Hippocampal formation (tissue), 2 donors: Measurements from ENCODE around the gene ZNF219.

Experiments used
- DNase-seq, 2 donors: peaks; one replicate each; lab custom pipeline; 2025; lab: John Stamatoyannopoulos, UW

Gene ZNF219

DNA sequence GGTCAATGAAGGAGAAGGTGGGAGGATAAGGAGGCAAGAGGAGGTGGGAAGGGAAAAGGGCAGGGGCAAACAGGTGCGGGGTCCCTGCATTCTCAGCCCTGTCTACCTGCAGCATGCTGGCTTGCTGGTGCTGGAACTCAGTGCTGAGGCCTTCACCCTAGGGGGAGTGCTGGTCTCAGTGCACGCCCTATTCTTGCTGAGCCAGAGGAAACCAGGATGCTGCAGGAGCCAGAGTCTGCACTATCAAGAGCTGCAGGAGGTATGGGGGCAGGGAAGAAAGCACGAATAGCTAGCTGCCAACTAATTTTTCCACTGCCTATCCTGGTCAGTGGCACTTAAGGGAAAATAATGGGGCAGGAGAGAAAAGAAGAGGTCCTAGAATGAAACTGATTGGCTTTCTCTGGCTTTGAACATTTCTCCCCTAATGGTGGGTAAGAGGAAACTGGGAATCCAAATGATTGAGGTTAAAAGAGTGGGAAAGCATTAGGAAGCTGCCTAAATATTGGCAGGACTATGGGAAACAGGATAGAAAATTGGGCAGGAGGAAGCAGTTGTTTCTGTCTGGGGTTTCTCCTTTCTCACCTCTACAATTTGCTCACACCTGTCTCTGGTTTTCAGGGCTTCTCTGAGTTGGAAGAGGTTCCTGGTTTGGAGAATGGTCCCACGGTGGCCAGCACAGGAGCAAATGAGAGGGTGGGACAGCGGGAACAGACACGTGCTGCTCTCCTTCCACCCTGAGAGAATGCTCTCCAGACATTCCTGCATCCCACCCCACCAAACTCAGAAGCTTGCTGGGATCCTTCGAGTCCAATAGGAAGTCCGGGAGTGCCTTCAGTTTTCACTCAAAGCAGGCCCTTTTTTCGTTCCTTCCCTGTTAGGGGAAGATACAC, 4.3 kb upstream of the ZNF219 start:
- no peak for DNase-seq

DNA sequence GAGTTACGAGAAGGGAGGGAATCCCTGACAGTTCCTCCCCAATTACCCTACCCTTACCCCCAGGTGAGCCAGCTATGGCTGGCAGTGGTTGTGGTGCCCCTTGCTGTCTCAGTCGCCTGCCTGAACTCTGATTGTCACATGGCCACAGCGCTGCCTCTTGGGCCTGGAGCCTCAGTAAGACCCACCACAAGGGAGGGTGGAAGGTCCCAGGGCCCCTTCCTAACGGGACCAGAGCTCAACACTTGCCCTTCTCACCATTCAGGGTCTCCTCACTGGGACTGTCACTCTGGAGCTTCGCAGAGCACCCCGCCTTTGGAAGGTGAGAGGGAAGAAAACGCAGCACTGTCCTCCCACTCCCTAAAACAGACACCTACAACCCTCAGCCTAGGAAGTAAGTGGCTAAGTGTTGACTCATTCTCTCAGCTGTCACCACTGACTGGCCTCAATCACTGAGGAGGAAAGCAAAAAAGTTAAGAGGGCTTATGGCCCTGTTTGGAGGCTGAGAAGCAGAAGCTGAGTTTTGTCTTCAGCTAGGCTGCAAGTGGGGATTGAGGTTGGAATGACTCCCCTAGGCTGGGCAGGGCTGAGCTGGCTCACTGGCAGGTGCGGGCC, 3.5 kb upstream of the ZNF219 start:
- DNase-seq, result no peak

- no peak for DNase-seq
Measured at GRCh38 chr14:21100931-21101330, 2.5 kb upstream of the ZNF219 start, which contains the start of gene TMEM253. Gene TMEM253, plus strand, starts transcription at chr14:21101066. Its CDS starts 278 bp downstream, at chr14:21101344.

DNA sequence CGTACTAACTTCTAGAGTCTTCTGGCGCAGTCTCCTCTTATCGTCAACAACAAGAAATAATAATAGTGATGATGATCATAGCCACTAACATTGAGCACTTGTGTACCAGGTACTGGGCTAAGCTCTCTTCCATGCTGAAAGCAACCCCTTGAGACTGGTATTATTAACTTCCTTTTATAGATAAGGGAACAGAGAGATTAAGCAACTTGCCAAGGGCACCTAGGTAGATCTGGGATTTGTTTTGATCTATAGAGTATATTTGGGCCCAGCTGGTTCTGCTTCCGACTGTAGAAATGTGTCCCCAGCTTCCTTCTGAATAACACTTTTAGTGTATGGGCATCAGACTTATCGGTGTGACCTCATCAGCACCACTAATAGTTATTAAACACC, 1.1 kb upstream of the ZNF219 start:
- no peak for DNase-seq

DNA sequence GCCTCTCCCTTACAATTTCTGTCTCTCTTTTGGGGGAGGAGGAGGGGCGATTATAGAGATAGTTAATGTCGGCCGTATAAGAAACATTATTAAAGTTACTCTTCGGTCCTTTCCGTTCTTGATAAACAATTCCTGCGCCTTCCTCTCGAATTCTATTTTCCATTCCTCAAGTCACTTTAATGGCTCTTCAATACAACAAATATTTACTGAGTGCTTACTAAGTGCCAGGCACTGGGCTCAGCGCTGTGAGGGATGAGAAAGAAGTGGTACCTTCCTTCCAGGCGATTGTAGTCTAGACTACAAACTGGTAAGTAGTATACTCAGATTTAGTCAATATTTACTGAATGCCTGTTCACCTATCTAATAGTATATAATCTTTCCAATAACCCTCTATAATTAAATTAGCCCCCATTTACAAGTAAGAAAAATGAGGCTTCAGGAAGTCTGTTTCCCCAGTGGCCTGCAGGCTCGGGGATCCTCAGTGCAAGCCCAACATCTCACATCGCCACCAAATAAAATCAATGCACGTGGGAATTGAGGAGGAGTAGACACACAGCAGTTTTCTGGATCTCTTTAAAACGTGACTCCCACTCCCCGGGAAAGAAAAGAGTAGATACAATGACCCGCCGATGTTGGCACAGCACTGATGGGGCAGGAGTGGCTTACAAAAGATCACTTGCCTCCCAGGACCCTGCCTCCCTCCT, 589 bp upstream of the ZNF219 start:
- no peak for DNase-seq

DNA sequence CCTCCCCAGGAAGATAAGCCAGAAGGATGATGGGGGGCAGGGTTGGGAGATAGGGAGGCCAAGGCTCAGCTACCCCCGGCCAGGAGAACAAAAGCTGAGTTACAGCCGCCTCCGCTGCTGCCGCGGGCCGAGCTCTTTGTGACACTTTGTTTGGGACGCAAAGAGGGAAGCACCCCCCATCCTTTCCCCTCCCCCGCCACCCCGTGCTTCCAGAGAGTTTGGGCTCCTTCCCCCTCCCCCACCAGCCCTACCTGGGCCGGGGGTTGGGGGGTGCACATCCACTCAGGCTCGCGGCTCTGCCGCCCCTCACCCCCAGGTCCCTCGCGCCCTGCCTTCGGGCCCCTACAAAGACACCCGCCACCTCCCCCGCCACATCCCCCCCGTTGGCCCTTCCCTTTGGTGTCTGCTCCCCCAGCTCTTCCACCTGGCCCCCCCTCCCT, 799 bp downstream of the ZNF219 start:
- no peak for DNase-seq

- no peak for DNase-seq
Measured at GRCh38 chr14:21096978-21097635, 1.3 kb downstream of the ZNF219 start.

DNA sequence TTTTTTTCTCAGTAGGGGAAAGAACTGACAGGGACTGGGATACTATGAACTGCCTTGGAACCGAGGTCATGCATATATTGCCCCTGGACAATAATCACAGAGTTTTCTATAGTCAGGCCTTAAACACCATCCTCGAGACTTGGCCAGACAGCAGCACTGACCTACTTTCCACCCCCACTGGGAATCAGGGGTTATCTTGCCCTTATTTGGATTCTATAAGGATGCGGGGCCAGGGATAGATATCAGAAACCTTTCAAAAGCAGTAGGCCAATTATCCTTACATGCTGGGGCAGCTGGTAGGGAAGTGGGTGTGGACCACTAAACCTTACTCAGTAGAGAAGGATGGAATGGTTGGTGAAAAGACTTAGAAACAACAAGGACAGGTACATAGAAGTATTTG, 2.0 kb downstream of the ZNF219 start:
- DNase-seq, result no peak

DNA sequence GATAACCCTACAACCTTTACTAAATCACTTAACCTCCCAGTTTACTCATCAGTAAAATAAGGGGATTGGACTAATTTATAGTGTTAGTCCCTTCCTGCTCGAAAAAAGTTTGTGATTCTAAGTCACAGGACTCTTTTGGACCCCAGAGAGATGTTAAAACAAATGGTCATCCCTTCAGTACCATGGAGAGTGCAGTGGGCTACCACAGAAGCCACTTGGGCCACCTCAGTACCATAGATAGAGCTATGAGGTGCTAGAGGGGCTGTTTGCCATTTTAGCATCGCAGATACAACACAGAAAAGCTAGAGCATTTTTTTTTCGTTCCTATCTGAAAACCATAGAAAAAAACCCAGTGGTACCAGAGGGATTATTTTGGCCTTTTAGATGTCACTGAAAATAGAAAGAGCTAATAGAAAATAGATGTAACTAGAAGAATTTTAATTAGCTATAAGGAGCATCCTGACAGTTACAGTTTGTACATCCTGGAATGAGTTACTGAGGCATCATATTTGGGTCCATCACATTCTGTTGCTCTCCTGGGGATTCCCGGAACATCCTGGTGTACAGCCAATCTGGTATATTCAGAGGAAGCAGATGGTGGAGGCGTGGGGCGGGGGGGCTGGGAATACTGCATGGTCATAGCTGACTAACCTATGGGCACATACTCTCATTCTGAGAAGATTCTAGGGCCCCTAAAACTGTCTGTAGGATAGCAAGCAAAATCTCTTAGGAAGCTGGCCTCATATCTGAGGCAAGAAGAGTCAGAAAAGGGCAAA, 2.8 kb downstream of the ZNF219 start:
- no peak for DNase-seq

DNA sequence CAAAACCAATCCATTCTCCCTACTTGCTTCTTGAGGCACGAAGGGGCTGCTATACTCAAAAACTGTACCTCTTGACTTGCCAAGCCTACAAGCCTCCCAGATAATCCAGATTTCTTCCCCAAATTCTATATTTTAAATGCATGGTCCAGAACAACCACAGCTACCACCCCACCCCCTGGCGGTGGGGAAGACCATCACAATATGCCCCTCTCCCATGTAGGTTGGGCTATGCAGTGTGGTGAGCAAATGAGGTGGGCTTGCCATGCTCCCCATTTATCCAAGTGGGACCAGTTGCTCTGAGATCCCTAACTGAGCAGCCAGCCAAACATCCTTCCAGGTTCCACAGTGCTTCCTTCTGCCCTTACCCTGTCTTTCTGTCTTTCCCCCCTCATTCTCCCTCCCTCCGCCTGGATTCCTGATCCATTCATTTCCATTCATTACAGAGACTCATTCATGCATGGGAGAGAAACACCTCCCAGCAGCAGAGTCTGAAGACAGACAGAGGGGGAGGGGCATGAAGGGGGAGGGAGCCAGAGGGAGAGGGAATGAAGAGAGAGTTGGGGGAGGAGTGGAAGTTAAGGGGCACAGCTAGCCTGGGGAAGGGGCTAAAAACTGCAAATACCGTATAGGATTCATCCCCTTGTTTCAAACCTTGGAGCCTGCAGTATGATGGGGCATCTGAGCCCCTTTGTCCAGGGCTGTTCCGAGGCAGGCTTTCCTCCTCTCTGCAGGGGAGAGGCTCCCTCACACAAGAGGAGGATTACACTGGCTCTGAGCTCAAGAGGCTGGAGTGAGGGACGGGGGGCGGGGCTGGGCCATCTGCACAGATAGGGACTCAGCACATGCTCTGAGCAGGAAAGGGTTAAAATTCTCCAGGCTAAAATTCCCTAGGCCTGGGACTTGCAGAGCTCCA, 4.4 kb downstream of the ZNF219 start:
- DNase-seq, result no peak

DNA sequence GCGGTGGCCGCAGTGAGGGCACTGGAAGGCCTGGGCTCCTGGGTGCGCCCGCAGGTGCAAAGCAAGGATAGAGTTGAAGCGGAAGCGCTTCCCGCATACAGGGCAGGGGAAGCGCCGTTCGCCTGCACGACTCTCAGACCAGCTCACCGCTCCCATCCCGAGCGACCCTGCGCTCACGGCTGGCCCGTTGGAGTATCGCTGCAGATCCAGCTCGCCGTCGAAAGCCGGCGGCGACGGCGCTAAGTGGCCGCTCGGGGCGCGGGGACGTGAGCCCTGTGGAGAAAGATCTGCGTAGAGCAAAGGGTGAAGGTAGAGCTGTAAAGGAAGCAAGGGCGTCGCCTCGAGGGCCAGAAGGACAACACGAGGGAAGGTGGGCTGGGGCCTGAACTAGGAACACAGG, 5.4 kb downstream of the ZNF219 start:
- no peak for DNase-seq

GRCh38 chr14:21092273-21093011, 6.0 kb downstream of the ZNF219 start:
- peak; percentile 31 to 57 for DNase-seq

GRCh38 chr14:21091821-21092272, 6.6 kb downstream of the ZNF219 start:
- DNase-seq, result no peak

GRCh38 chr14:21090940-21091663, 7.4 kb downstream of the ZNF219 start:
- no peak for DNase-seq

- DNase-seq, result no peak
Measured at GRCh38 chr14:21090194-21090939, 8.1 kb downstream of the ZNF219 start.

DNA sequence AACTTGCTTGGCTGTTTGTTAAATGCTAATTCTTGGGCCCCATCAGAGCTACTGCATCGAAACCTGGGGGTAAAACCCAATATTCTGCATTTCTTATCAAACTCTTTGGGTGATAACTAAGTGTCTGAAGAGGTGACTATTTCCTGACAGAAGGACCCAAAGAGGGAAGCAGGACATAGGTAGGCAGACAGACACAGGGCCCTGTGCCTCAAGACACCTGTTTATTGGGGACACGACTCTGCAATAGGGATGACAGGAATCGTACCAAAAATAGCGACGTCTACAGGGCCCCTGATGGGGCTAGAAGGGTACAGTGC, 8.6 kb downstream of the ZNF219 start:
- DNase-seq, result no peak

- DNase-seq, result no peak
Measured at GRCh38 chr14:21089271-21089670, 9.2 kb downstream of the ZNF219 start.

DNA sequence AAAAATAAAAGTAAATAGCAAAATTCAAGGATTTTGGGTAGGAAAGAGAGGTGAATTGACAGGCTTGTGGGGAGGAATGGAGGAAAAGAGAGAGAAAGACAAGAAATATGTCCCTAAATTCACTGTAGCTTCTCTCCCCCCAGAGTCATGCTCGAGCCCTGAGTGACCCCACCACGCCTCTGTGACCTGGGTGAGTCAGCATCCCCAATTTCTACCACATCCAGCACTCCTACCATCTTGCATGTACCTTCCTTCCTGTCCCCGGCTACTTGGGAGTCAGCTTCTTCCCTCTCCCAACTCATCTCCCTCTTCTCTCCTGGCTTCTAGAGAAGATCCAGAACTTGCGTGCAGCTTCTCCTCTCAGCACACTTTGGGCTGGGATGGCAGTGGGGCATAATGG, 9.8 kb downstream of the ZNF219 start:
- no peak for DNase-seq
